KMS-11 (cell line): ENCODE measurements around the gene TMEM132C.

Experiments
- H2AFZ ChIP-seq: fragments of 200-600 bp; sonication (generic); 2 replicates; pipeline ENCODE4 v1.6.1; 2016; ENCODE audit warnings: antibody characterized with exemption, mixed run types, low read depth
- H3K27ac ChIP-seq: fragments of 200-600 bp; sonication (generic); 2 replicates; pipeline ENCODE4 v1.6.1; 2016; ENCODE audit warnings: mild to moderate bottlenecking, mixed run types
- H3K27me3 ChIP-seq: fragments of 200-600 bp; sonication (generic); 2 replicates; pipeline ENCODE4 v1.6.1; 2017; ENCODE audit warnings: mild to moderate bottlenecking, low read depth, mixed run types, moderate library complexity; ENCODE audit not compliant: insufficient read depth
- H3K36me3 ChIP-seq: fragments of 200-600 bp; sonication (generic); 2 replicates; pipeline ENCODE4 v1.6.1; 2017; ENCODE audit warnings: mild to moderate bottlenecking, mixed run types; ENCODE audit not compliant: insufficient read depth
- H3K4me1 ChIP-seq: fragments of 200-600 bp; sonication (generic); 2 replicates; pipeline ENCODE4 v1.6.1; 2016; ENCODE audit warnings: mild to moderate bottlenecking, low read depth, mixed run types; ENCODE audit not compliant: poor library complexity, severe bottlenecking
- H3K4me2 ChIP-seq: fragments of 200-600 bp; sonication (generic); 2 replicates; pipeline ENCODE4 v1.7.0; 2016; ENCODE audit warnings: mild to moderate bottlenecking, mixed run types
- H3K4me3 ChIP-seq: fragments of 200-600 bp; sonication (generic); IDR thresholded peaks from 2 replicates; pipeline ENCODE4 v1.6.1; 2017; ENCODE audit warnings: low read depth, low read length, mixed read lengths; ENCODE audit not compliant: insufficient read depth
- H3K79me2 ChIP-seq: fragments of 200-600 bp; sonication (generic); 2 replicates; pipeline ENCODE4 v1.6.1; 2016; ENCODE audit warnings: low read depth, mixed run types; ENCODE audit not compliant: insufficient read depth
- H3K9ac ChIP-seq: fragments of 200-600 bp; sonication (generic); 2 replicates; pipeline ENCODE4 v1.6.1; 2016; ENCODE audit warnings: mild to moderate bottlenecking, mixed run types
- H4K20me1 ChIP-seq: fragments of 200-600 bp; sonication (generic); 2 replicates; pipeline ENCODE4 v1.6.1; 2016; ENCODE audit warnings: mild to moderate bottlenecking, mixed run types; ENCODE audit not compliant: insufficient read depth
- CTCF ChIP-seq: fragments of 200-600 bp; sonication (generic); conservative IDR thresholded peaks from 2 replicates; pipeline ENCODE4 v1.6.1; 2017; ENCODE audit warnings: low read depth, mild to moderate bottlenecking, antibody characterized with exemption, low read length, moderate library complexity, mixed read lengths

Gene TMEM132C

GRCh38 chr12:128521981-128522380 is 255.0 kb downstream of the TMEM132C start:
- Histone ChIP-seq H3K4me1 (no peaks in the 10 kb centered on the region), H3K4me2 (no peak overlapping the region), H3K27ac (no peak overlapping the region), H2AFZ (no peak overlapping the region), H3K4me3 (no peak overlapping the region), H3K36me3 (no peaks in the 10 kb centered on the region), H3K9ac (no peak overlapping the region), H3K27me3 (no peaks in the 10 kb centered on the region), H4K20me1 (no peaks in the 10 kb centered on the region), H3K79me2 (no peaks in the 10 kb centered on the region)
- no peak for TF ChIP-seq CTCF

GRCh38 chr12:128524439-128524838 is 257.5 kb downstream of the TMEM132C start:
- TF ChIP-seq CTCF = no peak
- H3K27ac ChIP-seq = no peak overlapping the region

GRCh38 chr12:128531170-128531569 is 264.2 kb downstream of the TMEM132C start:
- H3K4me1 ChIP-seq = no peaks in the 10 kb centered on the region
- no peaks in the 10 kb centered on the region for H3K36me3 ChIP-seq
- H2AFZ ChIP-seq = no peak overlapping the region
- no peaks in the 10 kb centered on the region for H3K79me2 ChIP-seq
- no peak overlapping the region for H3K9ac ChIP-seq
- no peak overlapping the region for H3K4me3 ChIP-seq
- no peaks in the 10 kb centered on the region for H3K27me3 ChIP-seq
- H3K27ac ChIP-seq = no peak overlapping the region
- no peak for TF ChIP-seq CTCF
- H4K20me1 ChIP-seq = no peaks in the 10 kb centered on the region
- no peak overlapping the region for H3K4me2 ChIP-seq

More at GRCh38 chr12:128524439-128524838, 257.5 kb downstream of the TMEM132C start:
- no peak overlapping the region for H3K4me2 ChIP-seq
- no peaks in the 10 kb centered on the region for H3K79me2 ChIP-seq
- no peaks in the 10 kb centered on the region for H4K20me1 ChIP-seq
- no peak overlapping the region for H3K9ac ChIP-seq
- H2AFZ ChIP-seq = no peak overlapping the region
- H3K4me1 ChIP-seq = no peaks in the 10 kb centered on the region
- H3K36me3 ChIP-seq = no peaks in the 10 kb centered on the region
- no peaks in the 10 kb centered on the region for H3K27me3 ChIP-seq
- no peak overlapping the region for H3K4me3 ChIP-seq

GRCh38 chr12:128534906-128535305 is 267.9 kb downstream of the TMEM132C start:
- H3K9ac ChIP-seq = no peak overlapping the region
- H3K27me3 ChIP-seq = no peaks in the 10 kb centered on the region
- H4K20me1 ChIP-seq = no peaks in the 10 kb centered on the region
- H3K27ac ChIP-seq = no peak overlapping the region
- TF ChIP-seq CTCF = no peak
- no peaks in the 10 kb centered on the region for H3K36me3 ChIP-seq
- no peaks in the 10 kb centered on the region for H3K79me2 ChIP-seq
- H3K4me2 ChIP-seq = no peak overlapping the region
- H3K4me3 ChIP-seq = no peak overlapping the region
- H2AFZ ChIP-seq = no peak overlapping the region
- no peaks in the 10 kb centered on the region for H3K4me1 ChIP-seq

- no peaks in the 10 kb centered on the region for H3K36me3 ChIP-seq
- H3K4me1 ChIP-seq = no peaks in the 10 kb centered on the region
- H3K4me2 ChIP-seq = no peak overlapping the region
- no peak overlapping the region for H3K27ac ChIP-seq
- no peaks in the 10 kb centered on the region for H3K79me2 ChIP-seq
- no peak overlapping the region for H3K4me3 ChIP-seq
- H4K20me1 ChIP-seq = no peaks in the 10 kb centered on the region
- TF ChIP-seq CTCF = no peak
- H2AFZ ChIP-seq = no peak overlapping the region
- H3K9ac ChIP-seq = no peak overlapping the region
- H3K27me3 ChIP-seq = no peaks in the 10 kb centered on the region
Measured at GRCh38 chr12:128536810-128537209, 269.8 kb downstream of the TMEM132C start.
